GM21717 (cell line): ENCODE data around the gene NOX5.
"Not testable (repeated sequence)": the region's sequence is repeated elsewhere in the genome, so short reads cannot be mapped to it uniquely, and the experiment has no call there.

Source experiments
- ATAC-seq: cut with Tn5 transposase; IDR thresholded peaks from one replicate; pipeline ENCODE4 v1.9.1; 2021; ENCODE audit warnings: mild to moderate bottlenecking, moderate library complexity; ENCODE audit not compliant: unreplicated experiment

Gene NOX5

DNA sequence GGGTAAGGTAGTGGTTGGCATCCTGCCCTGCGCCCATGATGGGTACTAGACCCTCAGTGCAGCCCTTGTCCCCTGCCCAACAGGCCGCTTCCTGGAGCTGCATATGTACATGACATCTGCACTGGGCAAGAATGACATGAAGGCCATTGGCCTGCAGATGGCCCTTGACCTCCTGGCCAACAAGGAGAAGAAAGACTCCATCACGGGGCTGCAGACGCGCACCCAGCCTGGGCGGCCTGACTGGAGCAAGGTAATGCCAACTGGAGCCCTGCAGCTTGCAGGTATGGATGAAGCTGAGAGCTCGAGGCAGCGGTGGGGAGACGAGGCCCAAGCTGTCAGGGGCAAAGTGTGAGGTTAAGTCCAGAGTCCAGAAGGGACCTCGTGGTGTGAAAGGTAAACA, 40.8 kb downstream of the NOX5 start:
- no peak for ATAC-seq

DNA sequence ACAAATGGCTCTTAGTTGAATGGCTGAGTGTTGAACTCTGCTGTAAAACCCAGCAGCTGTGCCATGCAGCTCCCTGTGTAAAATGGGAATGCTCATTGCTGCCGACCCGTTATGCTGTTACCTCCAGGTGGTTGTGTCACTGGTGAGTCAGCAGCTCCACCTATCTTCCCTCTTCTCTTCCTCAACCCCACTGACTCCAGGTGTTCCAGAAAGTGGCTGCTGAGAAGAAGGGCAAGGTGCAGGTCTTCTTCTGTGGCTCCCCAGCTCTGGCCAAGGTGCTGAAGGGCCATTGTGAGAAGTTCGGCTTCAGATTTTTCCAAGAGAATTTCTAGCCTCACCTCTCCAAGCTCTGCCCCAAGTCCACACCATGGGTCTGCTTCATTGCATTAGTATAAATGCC, 41.9 kb downstream of the NOX5 start:
- no peak for ATAC-seq

DNA sequence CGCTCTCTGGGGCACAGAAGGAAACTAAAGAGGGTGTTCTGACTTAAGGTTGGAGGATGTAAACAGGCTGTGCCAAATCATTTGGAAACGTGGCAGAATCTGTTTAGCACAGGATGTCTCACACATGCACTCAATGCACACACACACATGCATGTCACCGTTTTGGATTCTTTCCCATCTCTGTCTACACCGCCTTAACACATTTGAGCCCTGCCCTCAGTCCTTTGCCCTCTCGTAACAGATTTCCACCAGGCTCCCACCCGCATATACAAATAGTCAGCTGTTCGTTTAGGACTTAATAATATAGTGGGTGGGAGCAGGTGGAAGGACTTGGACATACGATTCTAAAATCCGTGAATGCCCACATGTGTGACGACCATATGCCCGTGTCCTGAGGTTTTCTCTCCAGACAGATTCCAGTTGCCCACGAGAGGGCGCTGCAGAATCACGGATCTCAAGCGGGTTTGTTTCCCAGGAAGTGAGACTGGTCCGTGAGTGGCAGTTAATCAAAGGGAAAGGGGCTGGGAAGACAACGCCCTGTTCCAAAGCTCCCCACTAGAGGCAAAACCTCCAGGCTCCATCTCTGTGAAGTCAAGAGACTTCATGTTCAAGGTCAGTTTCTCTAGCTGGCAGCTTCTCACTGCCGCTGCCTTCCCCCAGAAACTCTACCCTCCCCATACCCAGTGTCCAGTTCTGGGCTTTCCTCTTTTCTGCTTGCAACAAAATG, 44.5 kb downstream of the NOX5 start:
- no peak for ATAC-seq

DNA sequence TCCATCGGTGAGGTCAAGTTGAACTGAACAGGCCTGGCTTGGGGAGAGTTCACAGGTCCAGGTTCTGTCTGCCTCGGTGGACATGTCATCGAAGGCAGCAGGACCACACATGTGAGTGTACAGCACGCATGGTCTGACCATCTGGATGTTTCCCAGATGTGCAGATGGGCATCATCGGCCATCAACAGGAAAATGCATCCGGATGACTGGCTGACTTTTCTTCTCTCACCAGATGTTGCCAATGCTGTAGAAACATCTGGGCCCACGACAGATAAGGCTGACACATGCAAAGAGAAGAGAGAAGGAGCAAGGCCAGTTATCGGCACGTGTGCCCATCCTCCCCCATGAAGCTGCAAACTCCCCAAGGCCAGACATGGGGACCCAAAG, 45.1 kb downstream of the NOX5 start:
- no peak for ATAC-seq

DNA sequence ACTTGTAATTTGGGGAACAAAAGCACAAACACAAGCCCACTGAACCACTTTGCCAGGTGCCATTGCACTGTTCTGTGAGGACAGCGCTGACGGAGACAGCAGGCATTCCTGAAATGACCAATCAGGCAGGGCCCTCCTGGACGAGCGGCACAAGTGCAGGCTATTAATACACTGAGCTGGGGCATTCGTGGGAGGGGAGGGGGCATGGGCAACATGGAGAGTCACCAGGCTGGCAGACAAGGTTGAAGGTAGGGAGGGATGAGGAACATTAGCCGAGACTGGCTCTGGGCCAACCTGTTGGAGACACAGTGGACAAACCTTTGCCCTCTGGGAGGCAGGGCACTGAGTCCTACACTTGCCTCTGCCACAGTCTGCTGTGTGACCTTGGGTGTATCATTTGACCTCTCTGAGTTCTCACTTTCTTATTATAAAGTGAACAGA, 45.6 kb downstream of the NOX5 start:
- ATAC-seq, result no peak

DNA sequence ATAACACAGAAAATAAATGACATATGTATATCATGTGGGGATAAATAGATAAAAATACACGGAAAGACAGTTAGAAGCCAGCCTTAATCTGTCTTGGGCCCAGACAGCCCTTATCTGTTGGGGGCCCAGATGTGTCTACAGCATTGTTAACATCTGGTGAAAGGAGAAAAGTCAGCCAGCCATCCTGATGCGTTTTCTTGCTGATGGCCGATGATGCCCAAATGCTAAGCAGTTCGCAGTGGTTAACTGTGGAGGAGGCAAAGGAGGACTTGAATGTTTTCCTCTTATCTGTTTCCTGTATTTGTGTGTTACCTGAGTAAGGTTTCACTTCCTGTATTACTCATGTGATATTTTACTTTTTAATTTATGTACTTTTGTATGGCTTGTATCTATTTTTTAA, 46.2 kb downstream of the NOX5 start:
- ATAC-seq, result no peak

DNA sequence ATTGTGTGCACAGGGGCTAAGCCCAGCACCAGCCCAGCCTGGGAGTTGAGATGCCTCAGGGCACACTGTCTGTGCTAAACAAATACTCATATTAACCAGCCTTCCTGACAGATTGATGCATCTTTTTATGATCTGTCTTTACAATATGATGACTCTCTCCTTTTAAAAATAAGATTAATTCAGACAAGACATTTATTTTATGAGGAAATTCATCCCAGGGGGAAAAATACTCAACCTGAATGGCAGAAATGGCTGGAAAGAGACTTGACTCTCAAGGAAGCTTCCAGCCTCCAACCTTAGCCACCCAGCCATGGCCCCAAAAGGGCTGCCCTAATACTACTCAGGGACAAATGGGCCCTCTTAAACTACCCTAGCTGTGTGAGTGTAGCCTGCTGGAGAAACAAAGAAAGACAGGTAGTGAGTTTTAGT, 46.9 kb downstream of the NOX5 start:
- no peak for ATAC-seq

DNA sequence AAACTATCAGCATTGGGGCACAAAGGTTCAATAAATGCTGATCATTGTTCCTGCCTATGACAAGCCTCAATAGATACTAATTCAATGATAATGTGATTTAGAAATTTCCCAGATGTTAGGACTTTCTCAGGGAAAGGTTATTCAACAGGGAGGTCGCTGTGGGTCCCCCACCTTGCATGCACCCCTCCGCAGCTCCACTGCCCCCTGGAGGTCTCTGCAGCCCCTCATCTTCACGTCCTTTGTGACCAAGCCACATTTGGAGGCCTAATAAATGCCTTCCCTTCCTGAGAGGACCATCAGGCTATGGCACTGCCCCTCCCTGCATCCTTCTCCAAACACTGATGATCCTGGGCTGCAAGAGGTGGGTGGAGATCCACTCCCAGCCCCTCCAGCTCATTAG, 50.2 kb downstream of the NOX5 start:
- ATAC-seq, result no peak

DNA sequence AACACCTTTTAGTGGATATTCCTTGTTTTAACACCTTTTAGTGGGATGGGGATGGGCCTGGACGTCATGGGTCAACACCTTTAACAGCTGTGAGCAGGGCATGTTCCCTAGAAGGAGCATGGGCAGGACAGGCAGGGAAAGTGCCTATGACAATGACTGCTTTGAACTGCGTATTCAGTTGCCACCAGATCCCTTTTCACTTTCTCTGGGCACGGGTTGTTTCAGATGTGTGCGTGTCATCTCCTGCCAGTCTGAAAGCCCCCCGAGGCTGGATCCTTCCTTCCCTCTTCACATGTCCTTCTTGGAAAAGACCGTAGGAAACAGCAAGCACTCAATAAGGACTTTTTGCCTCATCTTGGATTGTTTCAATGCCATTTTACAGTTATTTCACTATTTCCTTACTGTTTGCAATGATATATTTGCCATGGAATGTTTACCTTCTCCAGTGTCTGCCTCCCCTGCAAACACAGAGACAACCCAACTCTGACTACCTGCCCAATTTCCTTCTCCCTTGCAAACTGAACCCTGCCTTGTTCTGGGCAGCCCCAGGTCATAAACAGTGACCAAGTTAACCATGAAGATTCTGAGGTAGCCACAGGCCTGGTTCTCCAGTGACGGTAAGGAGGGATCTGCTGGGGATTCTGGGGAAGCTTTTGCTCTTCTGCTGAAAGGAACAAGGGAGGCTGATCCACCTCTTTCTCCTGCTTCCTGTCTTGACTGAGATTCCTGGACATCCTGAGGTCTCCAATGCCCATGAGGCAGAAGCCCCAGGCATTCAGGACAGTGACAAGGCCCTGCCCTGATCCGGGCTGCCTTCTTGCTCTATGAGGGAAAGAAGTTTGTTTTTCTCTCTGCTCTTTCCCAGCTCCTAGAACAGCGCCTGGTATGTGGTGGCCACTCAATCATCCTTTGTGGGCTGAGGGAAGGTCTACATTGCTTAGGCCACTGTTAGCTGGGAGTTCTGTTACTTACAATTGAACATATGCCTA, 51.8 kb downstream of the NOX5 start:
- ATAC-seq, result no peak

DNA sequence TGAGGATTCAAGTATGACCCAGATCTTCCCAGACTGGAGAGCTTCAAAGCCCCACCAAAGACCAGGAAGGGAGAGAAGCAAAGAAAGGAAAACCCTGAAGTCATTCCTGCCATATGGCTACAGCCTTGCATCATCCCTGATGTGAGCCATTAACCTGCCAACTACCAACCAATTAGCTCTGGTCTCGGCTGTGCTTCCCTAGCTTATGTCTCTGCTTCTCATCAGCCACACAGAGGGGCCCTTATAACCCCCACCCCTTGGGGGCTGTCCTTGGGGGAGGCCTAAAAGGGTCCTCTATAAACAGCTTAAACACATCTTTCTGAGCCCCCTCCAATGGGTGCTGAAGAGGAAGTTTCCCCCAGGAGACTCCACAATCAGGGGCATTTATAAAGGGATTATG, 52.8 kb downstream of the NOX5 start:
- ATAC-seq, result no peak

DNA sequence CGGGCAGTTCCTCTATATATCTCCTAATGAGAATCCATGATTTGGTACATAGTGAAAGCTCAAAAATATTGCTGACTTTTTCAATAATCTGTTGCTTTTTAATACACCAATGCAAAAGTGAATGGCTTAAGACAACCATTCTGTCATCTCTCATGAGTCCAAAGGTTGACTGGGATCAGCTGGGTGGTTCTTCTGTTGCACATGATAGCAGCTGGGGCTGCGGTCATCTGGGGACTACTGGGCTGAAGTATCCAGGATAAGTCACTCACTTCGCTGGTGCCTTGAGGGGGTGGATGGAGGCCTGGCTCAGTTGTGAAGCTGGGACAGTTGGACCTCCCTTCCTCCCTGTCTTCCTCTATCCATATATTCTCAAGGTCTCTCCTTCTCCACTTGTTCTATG, 53.7 kb downstream of the NOX5 start:
- no peak for ATAC-seq

DNA sequence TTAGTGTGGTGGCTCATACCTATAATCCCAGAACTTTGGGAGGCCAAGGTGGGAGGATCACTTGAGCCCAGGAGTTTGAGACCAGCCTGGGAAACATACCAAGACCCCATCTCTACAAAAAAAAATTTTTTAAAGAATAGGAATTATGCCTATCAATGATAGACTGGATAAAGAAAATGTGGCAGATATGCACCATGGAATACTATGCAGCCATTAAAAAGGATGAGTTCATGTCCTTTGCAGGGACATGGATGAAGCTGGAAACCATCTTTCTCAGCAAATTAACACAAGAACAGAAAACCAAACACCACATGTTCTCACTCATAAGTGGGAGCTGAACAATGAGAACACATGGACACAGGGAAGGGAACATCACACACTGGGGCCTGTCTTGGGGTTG, 54.8 kb downstream of the NOX5 start:
- not testable (repeated sequence) for ATAC-seq

DNA sequence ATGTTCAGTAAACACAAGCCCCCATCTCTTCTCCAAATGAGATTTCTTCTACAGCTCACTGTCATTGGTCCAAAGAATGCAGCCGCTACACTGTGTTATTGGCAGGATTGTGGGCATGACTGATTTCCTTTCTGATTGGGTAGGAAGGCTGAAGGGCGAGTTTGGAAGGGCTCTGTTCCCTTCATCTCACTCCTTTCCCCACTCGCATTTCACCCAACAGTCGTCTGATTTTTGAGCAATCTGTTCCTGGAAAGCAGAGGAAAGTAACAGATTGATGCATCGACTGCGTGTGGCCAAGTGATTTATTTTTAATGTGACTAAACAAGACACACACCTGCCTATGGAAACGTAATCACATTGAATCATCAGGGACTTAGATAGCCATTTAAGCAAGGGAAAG, 55.5 kb downstream of the NOX5 start:
- no peak for ATAC-seq

DNA sequence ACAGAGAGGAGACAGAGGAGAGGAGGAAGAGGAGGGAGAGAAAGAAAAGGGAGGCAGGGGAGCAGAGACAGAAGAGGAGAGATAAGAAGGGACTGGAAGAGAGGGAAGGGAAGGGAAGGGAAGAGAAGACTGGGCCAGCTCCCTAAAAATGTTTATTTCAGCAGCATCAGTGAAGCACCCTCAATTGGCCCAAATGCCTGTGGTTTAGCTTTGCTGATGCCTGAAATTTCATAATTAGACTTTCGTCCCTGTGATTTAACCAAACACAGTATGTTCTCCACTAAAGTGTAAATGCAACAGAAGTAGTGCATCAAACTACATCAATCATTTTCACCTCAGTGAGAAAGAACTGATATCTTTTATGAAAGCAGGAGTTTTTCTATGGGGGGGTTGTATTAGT, 55.9 kb downstream of the NOX5 start:
- no peak for ATAC-seq

DNA sequence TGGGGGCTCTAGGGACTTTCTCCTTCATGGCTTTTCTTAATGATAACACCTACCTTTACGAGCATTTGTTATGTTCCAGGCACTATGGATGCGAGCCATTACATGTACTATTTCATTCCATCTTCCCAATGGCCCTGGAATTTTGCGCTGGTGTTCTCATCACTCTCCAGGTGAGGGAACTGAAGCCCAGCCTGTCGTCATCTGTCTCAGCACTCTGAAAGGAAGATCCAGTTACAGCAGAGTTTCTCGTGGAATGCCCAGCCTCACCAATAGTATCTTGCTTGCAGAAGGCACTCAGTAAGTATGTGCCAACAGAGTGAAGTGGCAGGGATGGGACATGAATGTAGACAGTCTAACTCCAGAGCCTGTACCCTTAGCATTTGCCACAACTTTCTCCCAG, 56.8 kb downstream of the NOX5 start:
- no peak for ATAC-seq

DNA sequence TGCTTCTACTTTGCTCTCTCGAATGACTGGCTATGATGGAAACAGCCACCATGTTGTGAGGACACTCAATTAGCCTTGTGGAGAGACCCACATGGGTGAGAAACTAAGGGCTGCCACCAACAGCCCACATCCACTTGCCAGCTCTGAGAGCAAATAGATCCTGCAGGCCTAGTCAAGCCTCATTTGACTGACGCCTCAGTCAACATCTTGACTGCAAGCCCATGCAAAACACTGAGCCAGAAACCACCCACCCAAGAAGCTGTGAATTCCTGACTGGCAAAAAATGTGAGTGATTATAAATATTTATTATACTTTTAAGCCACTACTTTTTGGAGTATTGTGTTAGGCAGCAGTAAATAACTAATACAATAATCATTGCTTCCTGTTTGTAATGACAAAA, 58.4 kb downstream of the NOX5 start:
- no peak for ATAC-seq

DNA sequence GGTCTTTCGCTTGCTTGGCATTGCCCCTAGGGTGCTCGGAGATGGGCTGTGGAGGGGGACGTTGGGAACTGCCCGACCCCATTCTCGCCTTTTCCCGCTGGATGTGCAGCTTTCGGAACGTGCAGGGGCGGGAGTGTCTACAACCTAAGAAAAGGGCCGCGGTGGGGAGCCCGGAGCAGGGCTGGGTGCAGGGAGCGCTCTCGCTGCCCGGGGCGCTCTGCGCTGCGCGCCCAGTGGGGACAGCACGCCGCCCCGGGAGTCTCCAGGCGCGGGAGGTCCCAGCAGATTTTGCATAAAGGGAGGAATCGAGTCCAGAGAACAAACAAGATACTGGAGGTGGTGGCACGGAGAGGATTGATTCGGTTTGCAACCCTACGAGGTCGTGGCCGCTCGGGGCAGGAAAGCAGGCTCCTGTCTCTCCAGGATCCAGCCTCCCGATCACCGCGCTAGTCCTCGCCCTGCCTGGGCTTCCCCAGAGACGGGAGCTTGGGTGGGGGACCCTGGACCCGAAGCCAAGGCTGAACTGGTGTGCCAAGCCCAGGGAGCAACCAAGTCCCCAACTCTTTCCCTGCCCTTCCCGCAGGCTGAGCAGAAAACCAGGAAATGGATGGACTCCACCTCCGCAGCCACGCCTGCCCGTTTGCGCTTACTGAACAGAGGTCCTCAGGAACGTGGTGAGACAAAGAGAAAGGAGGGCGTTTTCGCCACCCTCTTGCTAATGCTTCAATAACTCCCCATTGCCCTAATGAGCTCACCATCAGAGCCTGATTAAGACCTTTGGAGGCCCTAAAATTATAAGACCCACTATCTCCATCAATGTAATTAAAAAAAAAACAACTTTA, 59.7 kb downstream of the NOX5 start:
- ATAC-seq, result no peak

DNA sequence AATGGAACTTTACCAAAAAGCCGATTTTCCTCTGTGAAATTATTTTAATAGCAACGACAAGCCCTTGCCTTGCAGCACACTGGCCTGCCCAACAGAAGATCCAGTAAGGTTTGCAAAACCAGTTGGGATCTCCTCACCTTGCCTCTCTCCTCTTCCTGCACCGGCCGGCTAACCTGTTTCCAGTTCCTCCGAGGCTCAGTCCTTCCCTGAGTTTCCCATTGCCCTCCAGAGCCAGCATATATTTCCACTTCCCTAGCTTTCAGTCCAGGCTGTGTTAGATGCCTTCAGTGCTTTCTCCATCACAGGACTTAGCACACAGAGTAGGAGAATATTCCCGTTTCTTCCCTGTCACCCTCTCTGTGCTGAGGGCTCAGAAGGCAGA, 60.3 kb downstream of the NOX5 start:
- no peak for ATAC-seq

DNA sequence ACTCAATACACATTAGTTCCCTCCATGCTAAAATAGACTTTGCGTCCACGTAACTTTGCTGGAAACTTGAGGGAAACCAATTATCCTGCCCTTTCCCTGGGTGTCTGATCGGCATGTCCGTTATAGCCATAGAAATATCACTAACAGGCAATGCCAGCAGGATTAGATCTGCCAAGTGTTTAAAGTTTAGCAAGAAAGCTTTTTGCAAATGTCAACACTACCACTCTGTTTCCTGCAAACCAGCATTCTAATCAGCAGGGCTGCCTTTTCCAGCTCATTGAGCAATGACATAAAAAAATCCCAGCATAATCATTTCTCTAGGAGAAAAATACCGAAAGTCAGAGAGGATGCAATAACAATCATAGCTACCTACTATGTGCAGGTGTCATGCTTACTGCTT, 60.9 kb downstream of the NOX5 start:
- no peak for ATAC-seq

DNA sequence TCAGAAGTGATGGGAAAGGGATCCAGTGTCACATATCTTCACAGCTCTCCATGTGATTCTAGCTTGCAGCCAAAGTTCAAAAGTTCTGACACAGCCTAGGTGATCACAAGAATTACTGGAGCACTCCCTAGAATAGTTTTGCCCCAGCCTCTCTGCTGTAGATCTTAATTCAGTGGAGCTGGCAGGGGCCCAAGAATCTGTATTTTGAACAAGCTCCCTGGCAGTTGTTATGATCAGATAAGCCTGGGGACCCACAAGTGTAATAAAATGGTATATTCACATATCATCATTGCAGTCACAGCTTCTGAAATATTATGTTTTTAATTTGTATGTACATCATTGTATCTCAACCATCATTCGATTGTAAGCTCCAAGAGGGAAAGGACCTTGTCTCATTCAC, 62.3 kb downstream of the NOX5 start:
- no peak for ATAC-seq

DNA sequence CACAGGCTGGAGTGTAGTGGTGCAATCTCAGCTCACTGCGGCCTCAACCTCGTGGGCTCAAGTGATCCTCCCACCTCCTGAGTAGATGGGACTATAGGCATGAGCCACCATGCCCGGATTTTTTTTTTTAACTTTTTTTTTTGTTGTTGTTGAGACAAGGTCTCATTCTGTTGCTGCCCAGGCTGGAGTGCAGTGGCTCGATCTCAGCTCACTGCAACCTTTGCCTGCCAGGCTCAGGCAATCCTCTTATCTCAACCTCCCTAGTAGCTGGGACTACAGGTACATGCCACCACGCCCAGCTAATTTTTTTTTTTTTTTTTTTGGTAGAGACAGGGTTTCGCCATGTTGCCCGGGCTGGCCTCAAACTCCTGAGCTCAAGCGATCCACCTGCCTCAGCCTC, 64.1 kb downstream of the NOX5 start:
- no peak for ATAC-seq
